ENCODE data around the gene VHLL. TPM values are rescaled to one million over a fixed set of nuclear protein-coding genes. Genes with fewer than 3 reads are reported as not detected.
"Not testable (repeated sequence)": the region's sequence is repeated elsewhere in the genome, so short reads cannot be mapped to it uniquely, and the experiment has no call there.

Gene VHLL
- polyA plus RNA-seq (2013, experiment 1 of 2; ENCODE audit: insufficient read length) = not detected
- polyA plus RNA-seq (2013, experiment 2 of 2; ENCODE audit: insufficient read length) = not detected

DNA sequence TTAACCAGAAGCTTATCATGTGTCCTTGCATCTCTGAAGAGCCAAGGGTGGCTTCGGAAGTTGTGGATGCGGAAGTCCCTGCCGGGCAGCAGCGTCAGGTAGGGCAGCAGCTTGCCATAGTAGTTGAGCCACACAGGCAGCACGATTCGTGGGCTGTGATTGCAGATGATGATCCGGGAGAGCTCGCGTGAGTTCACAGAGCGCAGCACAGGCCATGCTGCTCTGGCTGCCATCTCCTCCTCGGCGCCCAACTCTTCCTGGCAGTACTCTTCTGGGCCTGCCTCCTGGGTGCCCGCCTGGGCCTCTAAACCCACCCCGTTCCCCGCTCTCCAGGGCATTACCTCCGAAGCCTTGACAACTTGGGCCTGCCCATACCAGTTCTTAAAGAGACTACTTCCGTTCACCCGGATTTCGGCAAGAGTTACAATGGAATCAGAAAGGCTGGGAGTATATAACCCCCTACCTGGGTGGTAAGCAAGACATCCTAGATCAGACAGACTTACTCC lies at the start of gene VHLL:
Gene VHLL, minus strand, starts transcription at position 456 of the 506 bp plus-strand sequence. Its CDS starts 118 bp downstream, at position 338.
- DNase-seq = no peak

DNA sequence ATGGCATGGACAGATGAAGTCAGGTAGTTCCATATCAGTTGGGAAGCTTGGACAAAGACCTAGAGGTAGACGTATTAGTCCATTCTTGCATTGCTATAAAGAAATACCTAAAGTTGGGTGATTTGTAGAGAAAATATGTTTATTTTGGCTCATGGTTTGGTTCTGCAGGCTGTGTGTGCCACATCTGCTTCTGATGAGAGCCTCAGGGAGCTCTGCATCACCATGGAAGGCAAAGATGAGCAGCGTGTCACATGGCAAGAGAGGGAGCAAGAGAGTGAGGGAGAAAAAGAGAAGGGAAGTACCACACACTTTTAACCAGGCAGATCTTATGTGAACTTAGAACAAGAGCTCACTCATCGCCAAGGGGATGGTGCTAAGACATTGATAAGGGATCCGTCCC lies 48.2 kb upstream of the VHLL start:
- DNase-seq = peak; percentile 89

DNA sequence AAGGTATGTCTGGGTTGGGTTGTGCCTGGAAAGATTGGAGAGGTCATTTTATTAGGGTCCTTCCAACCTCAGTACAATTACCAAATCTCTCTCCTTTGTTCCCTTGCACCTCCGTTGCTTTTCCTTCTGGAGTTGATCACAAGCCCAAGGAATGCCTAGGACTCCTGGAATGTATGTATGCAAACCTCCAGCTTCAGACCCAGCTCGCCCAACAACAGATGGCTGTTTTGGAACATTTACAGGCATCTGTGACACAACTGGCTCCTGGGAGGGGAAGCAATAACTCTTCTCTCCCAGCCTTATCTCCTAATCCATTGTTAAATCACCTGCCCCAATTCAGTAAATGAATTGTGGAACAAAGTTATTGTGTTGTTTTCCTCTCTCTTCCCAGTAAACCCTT lies 47.5 kb upstream of the VHLL start:
- DNase-seq = peak; percentile 86

GRCh38 chr1:156346035-156346434 lies 46.9 kb upstream of the VHLL start:
- not testable (repeated sequence) for DNase-seq

DNA sequence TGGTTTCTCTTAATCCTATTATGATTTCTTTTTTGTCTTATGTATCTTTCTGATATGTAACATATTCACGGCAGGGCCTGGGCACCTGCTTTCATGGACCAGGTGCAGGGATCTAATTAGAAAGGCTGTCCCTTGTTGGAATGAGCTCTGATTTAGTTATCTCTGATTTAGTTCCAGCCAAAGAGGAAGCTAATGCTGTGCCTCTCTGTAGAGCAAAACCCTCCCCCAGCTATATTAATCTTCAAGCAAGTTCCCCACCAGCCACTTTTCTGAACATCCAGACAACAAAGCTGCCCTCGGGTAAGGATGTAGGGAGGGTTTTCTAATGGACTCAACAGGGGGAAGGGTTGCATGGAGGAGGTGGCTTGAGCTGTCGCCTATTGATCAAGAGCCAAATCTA lies 45.3 kb upstream of the VHLL start:
- no peak for DNase-seq

DNA sequence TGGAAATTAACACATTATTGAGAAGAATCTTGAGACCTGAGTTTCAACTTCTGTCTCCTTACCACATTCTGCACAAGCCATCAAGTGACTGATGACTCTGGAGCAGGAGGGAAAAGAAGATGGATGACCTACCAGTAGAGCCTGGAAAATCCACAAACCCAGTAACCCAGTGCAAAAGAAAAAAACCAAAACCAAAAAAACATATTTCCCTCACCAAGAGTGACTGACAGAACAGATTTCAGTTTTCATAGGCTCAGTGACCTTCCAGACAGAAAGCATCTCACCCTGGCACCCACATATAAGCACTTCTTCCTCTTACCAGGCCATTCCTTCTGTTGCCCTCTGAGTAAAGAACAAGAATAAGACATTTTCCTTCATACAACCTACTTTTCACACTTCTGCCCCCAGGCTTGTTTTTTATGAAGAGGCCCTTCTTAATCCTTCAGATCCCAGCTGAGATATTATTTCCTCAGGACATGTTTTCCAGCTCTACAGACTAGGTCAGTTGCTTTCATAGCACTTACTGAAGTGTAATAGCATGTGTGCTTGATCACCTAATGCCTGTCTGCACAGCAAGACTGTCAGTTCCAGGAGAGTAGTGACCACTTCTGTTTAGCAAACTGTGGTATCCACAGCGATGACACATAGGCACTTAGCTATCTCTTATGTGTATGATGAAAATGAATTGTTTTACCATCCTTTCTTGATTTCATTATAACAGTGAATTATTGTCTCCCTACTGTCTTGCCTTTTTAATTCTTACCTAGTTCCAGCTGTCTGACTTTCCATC lies 43.3 kb upstream of the VHLL start:
- DNase-seq = peak; percentile 13

DNA sequence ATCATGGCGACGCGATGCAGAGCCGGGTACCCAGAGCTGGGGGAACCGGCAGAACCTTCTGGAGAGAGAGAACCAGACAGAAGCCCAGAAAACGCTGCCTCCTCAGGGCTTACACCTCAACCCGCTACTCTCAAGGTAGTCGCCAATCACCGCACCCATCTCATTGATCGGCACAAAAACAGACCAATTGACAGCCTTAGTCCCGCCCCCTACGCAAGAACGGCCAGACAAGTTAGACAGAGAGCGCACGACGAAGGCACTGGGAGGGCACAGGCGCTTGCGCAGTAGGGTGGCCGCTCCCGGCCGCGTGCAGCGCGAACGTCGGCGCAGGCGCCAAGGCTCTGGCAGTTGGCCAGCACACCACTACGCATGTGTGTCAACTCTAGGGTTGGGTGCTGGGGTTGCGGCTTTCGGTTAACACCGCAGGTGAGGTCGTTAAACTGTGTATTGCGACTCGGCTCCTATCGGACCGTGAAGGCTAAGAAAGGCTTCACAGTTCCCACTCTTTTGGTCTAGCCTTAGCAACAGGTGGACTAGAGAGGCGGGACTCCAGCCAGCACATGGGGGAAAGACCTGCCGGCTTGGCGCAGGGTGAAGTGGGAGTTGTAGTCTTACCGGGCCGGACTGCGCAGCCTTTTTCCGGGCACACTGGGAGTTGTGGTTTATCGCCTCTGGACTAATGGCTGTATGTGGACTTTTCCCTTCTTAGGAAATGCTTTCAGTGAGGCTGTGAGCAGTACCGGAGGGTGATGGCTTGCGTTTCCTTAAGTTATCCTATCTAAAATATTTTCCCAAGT lies 39.3 kb upstream of the VHLL start, which contains the start of the genes CCT3 and TSACC:
Gene CCT3, minus strand, starts transcription at position 113 of the 797 bp plus-strand sequence. Its CDS starts 108 bp downstream, at position 5.
Gene TSACC, plus strand, starts transcription at position 347 of the 797 bp plus-strand sequence. CDS start 1,232 bp downstream, outside the sequence.
- DNase-seq = peak; percentile 100

- DNase-seq = no peak
Observed at GRCh38 chr1:156337888-156338179, 38.7 kb upstream of the VHLL start.

GRCh38 chr1:156337052-156337887 lies 38.2 kb upstream of the VHLL start:
- DNase-seq = no peak

DNA sequence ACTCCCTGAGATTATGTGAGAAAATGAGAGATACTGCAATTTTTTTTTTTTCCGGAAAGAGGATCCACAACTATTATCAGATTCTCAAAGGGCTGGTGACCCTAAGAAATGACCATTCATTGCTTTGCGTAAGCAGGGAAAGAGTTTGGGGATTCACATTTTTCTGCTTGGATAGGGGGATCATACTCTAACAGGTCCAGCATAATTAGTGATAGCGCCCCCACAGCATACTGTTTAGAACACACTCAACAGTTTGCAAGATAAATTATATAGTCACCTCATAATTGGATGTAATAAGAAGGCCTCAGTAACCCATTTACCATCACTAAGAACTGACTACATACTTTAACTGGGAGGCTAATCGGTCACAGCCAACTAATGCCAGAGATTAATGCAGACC lies 37.1 kb upstream of the VHLL start:
- DNase-seq = no peak

DNA sequence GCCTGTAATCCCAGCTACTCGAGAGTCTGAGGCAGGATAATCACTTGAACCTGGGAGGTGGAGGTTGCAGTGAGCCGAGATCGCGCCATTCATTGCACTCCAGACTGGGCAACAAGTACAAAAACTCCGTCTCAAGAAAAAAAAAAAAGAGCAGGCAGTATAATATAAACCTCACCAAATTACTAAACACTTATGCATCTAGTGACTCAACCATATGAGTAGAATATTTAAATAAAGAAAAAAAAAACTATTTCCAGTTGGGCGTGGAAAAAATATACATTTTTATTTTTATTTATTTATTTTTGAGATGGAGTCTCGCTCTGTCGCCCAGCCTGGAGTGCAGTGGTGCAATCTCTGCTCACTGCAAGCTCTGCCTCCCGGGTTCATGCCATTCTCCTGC lies 24.1 kb upstream of the VHLL start:
- DNase-seq = peak; percentile 6

- no peak for DNase-seq
Observed at GRCh38 chr1:156320560-156320959, 21.5 kb upstream of the VHLL start.

DNA sequence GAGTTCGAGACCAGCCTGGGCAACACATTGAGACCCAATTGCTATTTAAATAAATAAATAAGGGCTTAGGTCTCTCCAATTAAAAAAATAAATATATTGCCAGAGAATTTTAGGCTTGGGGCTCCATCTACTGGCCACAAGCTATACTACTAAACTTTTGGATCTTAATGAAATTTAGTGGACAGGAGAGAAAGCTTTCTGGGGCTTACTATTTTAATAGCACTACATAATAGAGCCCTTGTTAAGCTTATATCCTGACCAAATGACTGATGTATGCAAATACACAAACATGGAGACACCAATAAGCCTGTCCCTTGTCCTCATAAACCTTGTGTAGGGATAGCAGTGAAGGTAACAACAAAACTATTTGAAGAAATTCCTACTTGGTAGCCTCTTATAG lies 20.6 kb upstream of the VHLL start:
- DNase-seq = peak; percentile 16

DNA sequence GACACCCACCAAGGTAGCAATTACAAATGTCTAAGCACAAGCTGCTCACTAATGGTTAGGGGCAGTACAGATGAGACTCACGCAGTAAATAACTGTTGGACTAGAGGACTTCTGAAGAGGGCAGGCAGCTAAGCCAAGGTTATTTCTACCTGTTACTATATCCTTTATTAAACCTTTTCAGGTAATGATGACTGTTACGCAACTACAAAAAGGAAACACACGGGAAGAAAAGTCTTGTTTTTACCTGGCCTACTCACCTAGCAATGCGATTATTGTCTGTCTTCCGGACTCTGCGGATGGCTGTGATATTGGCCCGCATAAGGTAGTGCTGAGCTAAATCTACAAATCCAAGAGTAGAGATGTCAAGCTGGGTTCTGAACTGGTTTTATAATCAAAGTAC lies 17.8 kb upstream of the VHLL start:
- no peak for DNase-seq

DNA sequence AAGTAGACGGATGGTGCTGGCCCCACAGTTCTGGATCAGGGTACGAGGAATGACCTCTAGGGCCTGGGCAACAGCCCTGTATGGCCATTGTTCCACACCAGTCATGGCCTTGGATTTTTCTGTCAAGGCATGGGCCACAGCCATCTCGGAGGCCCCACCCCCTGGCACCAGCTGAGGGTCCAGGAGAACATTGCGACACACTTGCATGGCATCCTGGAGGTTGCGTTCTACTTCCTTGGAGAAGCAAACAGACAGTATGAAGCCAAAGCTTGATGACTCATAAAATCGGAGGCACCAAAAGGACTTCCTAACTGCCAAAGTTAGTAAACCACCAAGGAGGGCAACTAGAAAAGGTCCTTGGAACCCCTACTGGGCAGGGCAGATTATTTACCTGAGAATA lies 11.9 kb upstream of the VHLL start:
- DNase-seq = no peak

GRCh38 chr1:156308078-156308477 lies 9.0 kb upstream of the VHLL start:
- no peak for DNase-seq

DNA sequence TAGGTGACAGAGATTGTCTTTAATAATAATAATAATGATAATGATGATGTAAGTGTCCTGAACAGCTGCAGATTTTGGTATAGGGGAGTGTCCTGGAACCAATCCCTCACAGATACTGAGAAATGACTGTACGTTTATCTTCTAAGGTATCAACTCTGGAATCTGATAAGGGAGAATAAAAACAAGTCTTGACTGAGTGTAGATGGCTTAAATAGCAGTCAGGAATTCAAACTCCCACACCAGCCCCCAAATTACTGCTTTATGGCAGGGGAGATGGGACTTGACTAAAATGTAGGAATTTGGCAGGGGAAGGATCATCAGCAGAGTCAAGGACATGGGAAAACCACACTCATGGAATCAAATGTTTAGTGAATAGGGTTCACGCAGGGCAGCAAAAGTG lies 6.1 kb upstream of the VHLL start:
- DNase-seq = no peak

GRCh38 chr1:156303241-156303640 lies 4.1 kb upstream of the VHLL start:
- no peak for DNase-seq

GRCh38 chr1:156295391-156295947 lies 3.6 kb downstream of the VHLL start, which contains the start of gene GLMP:
Gene GLMP (minus strand): TSS chr1:156295679. CDS start chr1:156295645, 34 bp downstream.
- peak; percentile 59 for DNase-seq

- DNase-seq = no peak
Observed at GRCh38 chr1:156293895-156294294, 5.2 kb downstream of the VHLL start.

- DNase-seq = no peak
Observed at GRCh38 chr1:156293098-156293434, 6.0 kb downstream of the VHLL start.

All from fibroblast of skin of abdomen (primary cell).